Measurements from ENCODE around the gene RRAGA. TPM values are rescaled to one million over a fixed set of nuclear protein-coding genes. Genes with fewer than 3 reads are reported as not detected.

RRAGA gene, protein sequence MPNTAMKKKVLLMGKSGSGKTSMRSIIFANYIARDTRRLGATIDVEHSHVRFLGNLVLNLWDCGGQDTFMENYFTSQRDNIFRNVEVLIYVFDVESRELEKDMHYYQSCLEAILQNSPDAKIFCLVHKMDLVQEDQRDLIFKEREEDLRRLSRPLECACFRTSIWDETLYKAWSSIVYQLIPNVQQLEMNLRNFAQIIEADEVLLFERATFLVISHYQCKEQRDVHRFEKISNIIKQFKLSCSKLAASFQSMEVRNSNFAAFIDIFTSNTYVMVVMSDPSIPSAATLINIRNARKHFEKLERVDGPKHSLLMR
- 103 and 106 TPM in 2 replicates for polyA plus RNA-seq (2012; rRNA removed)
- polyA plus RNA-seq (2012; cell fraction: cytosol; rRNA removed), result 108 and 122 TPM in 2 replicates
- 54.4 and 73.1 TPM in 2 replicates for polyA plus RNA-seq (2012; cell fraction: nucleus; rRNA removed)

DNA sequence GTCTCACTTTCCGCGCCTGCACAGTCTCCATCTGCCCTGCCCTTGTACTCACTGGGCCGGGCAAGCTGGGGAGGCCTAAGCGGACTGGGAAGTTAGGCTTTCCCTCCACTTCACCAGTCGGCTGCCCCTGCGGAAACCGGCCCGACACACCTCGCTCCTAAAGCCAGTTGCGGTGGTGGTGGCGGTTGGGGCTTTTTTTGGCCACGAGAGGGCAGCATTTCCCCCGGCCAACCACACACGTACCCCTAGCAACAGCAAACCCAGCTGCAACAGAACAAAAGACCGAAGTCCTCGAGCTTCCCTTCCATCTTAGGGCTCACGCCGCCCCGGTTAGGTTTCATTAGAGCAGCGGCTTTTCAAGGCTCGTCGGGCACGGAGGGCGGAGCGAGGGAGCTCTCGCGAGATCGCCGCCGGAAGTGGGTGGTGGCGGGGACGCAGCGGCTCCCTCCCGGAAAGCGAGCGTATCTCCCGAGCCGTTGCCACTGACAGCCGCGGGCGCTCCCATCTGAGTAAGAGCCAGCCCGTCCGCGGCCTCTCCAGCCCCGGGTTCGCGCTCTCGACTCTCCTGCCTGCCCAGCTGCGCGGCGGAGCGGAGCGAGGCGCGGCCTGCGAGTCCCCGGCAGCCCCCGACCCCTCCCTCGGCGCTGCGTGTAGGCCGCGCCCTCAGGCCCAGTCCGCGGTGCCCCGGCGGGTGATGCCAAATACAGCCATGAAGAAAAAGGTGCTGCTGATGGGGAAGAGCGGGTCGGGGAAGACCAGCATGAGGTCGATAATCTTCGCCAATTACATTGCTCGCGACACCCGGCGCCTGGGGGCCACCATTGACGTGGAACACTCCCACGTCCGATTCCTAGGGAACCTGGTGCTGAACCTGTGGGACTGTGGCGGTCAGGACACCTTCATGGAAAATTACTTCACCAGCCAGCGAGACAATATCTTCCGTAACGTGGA, at the start of gene RRAGA:
Gene RRAGA (plus strand): TSS at position 462 of the 951 bp plus-strand sequence. CDS start 233 bp downstream, at position 695.
- Histone ChIP-seq H3F3A (replicated peaks; ENCODE audit: insufficient read depth) (peaks cover 30% of the 10 kb centered on the region), H3K4me1 (ENCODE audit: control insufficient read depth in 1 of 2, insufficient read depth in 2 of 2, low read depth in 1 of 2, low read length in 1 of 2) (peaks cover 0 to 13% of the 10 kb centered on the region in 2 experiments; a peak in 2 of 4 replicates), H3K79me2 (ENCODE audit: insufficient read depth) (peaks cover 41% of the 10 kb centered on the region), H4K20me1 (ENCODE audit: insufficient read depth) (peaks cover 25% of the 10 kb centered on the region), H3K4me2 (peak within 1 kb of the TSS; percentile 77), H3K36me3 (replicated peaks in 1 of 2; ENCODE audit: control insufficient read depth in 1 of 2, insufficient read depth in 2 of 2, low read length in 1 of 2) (peaks cover 3 to 16% of the 10 kb centered on the region in 2 experiments), H3K9ac (peak within 1 kb of the TSS; percentile 92), H3K27ac (ENCODE audit: low read depth in 2 of 2, low read length in 1 of 2) (peak within 1 kb of the TSS; percentile 93 to 95), H2AFZ (ENCODE audit: low read depth) (peak within 1 kb of the TSS; percentile 92), H3K9me3 (no peaks in the 10 kb centered on the region), H3K4me3 (ENCODE audit: low read depth in 2 of 2, low read length in 1 of 2) (peak within 1 kb of the TSS; percentile 86 to 87), H3K27me3 (ENCODE audit: insufficient read depth) (no peaks in the 10 kb centered on the region), H3K9me2 (no peaks in the 10 kb centered on the region)
- ChIA-PET CTCF (interaction anchor here (0.6 to 5.0 kb wide), 28 partner anchors 10 to 611 kb away, joined by 3 to 44 read pairs (median 3); no protein-coding TSS in a partner anchor), POLR2A (interaction anchor here (0.7 to 1.4 kb wide), 8 partner anchors 38 to 408 kb away, joined by 3 to 8 read pairs (median 3); partner anchors contain the start of gene RPS6)
- peak; percentile 97 for DNase-seq
- under 1% methylated on average over 37 of the region's 82 CpGs for WGBS (ENCODE audit: low lambda C conversion rate)
- TF ChIP-seq FOXM1 (IDR thresholded peaks at IDR 0.05; ENCODE audit: low read depth) (no peak), RAD21 (IDR thresholded peaks at IDR 0.05; ENCODE audit: low read length) (peak; percentile 59), RFX5 (IDR thresholded peaks at IDR 0.05; ENCODE audit: low read length) (peak; percentile 32; the same call in 1 of the 2 replicates), POLR2AphosphoS5 (IDR thresholded peaks at IDR 0.05; ENCODE audit: low read depth, low read length) (peak; percentile 96), RXRA (IDR thresholded peaks at IDR 0.05; ENCODE audit: borderline replicate concordance, low read depth) (no peak), CTCF (IDR thresholded peaks at IDR 0.05) (peak; percentile 92), USF1 (IDR thresholded peaks at IDR 0.05; ENCODE audit: borderline replicate concordance, low read depth) (peak; percentile 16; the same call in 1 of the 2 replicates), TCF12 (IDR thresholded peaks at IDR 0.05) (peak; percentile 17; the same call in 1 of the 2 replicates), REST (IDR thresholded peaks at IDR 0.05; ENCODE audit: low read depth, low read length) (0 out of 2 replicates have a peak, but pooled peaks have one; percentile 25), NRF1 (IDR thresholded peaks at IDR 0.05; ENCODE audit: low read depth, low read length) (no peak), FOSL2 (IDR thresholded peaks at IDR 0.05; ENCODE audit: borderline replicate concordance, low read depth) (no peak), ZBTB33 (IDR thresholded peaks at IDR 0.05; ENCODE audit: borderline replicate concordance, low read depth) (peak; percentile 98), MXI1 (IDR thresholded peaks at IDR 0.05; ENCODE audit: low read depth, low read length) (no peak; the same call in none of the 2 replicates), GATA2 (CRISPR knock-in tag; IDR thresholded peaks at IDR 0.05) (no peak), YY1 (IDR thresholded peaks at IDR 0.05; ENCODE audit: low read depth) (peak; percentile 91), TEAD4 (IDR thresholded peaks at IDR 0.05; ENCODE audit: borderline replicate concordance, insufficient read depth) (0 out of 2 replicates have a peak, but pooled peaks have one; percentile 9), NFIC (IDR thresholded peaks at IDR 0.05; ENCODE audit: borderline replicate concordance) (no peak)
- TF ChIP-seq, protein P1, sequence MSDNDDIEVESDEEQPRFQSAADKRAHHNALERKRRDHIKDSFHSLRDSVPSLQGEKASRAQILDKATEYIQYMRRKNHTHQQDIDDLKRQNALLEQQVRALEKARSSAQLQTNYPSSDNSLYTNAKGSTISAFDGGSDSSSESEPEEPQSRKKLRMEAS (IDR thresholded peaks at IDR 0.05; ENCODE audit: low read depth), result peak; percentile 90
- TF ChIP-seq, protein P2, sequence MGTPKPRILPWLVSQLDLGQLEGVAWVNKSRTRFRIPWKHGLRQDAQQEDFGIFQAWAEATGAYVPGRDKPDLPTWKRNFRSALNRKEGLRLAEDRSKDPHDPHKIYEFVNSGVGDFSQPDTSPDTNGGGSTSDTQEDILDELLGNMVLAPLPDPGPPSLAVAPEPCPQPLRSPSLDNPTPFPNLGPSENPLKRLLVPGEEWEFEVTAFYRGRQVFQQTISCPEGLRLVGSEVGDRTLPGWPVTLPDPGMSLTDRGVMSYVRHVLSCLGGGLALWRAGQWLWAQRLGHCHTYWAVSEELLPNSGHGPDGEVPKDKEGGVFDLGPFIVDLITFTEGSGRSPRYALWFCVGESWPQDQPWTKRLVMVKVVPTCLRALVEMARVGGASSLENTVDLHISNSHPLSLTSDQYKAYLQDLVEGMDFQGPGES (IDR thresholded peaks at IDR 0.05; ENCODE audit: low read depth, low read length), result no peak

Data from SK-N-SH (cell line).